Measurements from ENCODE around the gene IGFL3.

GRCh38 chr19:46111376-46111775, 13.1 kb downstream of the IGFL3 start:
- no peak for TF ChIP-seq CTCF (IDR thresholded peaks at IDR 0.05)
- TF ChIP-seq POLR2A (IDR thresholded peaks at IDR 0.05), result no peak
